HG03354 (cell line): ENCODE results near the gene LRRC58.

Experiments
- ATAC-seq: cut with Tn5 transposase; IDR thresholded peaks from one replicate; pipeline ENCODE4 v1.9.1; 2021; ENCODE audit warnings: mild to moderate bottlenecking; ENCODE audit not compliant: unreplicated experiment, poor library complexity, severe bottlenecking

The LRRC58 gene

DNA sequence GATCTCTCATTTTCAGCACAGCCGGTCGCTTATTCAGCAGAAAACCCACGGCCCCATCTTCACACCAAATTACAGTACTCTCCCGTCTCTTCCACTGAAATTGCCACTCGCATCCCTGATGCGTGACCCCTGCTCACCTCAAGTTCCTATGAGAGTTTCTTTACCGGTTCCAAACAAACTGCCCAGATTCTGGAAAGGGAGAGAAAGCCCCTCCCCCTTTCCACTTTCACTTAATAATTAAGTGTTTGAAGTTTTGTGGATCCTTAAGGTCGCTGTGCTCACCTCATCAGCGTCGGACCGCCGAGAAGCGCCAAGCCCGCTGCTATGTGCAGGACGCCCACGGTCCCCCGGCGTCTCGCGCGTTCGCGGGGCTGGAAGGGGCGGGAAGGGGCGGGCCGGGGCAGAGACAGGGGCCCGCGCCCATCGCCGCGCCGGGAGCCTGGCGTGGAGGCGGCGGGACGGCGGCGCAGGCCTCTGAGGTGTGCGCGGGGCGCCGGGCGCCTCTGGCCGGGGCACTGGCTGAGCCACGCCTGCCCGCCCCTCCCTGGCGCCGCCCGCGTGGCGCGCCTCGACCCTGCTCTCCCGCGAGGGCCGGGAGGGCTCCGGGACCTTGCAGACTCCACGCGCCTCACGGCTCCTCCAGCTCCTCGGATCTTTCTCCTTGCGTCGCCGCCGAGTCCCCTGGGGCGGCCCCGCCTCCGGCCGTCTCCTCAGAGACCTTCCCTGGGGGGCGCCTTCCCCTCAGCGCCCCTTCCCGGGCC lies 64.2 kb downstream of the LRRC58 start, which contains the start of gene GPR156:
GPR156 (minus strand) TSS at position 476 of the 761 bp plus-strand sequence. CDS start 41,124 bp downstream, outside the sequence.
- no peak for ATAC-seq

DNA sequence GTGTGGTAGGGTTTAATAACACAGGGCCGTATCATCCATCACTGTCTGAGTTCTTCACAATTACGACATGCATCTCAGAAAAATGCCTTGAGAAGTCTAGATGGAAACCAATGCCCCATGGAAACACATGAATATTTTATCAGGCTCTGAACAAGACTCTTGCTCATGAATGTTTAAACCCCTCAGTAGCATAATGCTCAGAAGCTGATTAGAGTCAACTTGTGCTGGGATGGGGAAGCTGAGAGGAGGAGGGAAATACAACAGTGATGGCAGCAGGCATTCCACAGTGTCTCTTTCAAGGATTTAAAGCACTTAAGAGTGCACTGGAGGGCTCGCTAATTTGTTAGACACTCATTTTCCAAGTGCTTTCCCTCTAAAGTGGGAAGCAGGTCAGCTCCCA lies 67.9 kb downstream of the LRRC58 start:
- ATAC-seq: no peak

DNA sequence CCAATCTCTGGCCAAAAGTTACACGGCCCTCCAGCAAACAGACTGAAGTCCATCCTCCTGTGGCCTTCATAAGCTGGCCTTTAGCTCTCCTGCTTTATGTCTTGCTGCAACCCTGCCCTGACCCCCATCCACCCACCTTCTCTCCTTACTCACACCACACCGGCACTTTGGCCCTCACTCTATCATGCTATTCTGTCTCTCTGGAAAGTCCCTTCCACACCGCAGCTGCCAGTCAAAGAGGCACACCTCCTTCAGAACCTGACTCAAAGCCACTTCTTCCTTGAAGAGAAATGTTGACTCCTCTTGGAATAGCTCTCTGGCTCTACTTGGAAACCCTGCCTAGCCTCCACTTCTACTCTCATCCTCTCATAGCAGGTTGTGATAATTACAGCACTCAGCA lies 68.6 kb downstream of the LRRC58 start:
- ATAC-seq: no peak

DNA sequence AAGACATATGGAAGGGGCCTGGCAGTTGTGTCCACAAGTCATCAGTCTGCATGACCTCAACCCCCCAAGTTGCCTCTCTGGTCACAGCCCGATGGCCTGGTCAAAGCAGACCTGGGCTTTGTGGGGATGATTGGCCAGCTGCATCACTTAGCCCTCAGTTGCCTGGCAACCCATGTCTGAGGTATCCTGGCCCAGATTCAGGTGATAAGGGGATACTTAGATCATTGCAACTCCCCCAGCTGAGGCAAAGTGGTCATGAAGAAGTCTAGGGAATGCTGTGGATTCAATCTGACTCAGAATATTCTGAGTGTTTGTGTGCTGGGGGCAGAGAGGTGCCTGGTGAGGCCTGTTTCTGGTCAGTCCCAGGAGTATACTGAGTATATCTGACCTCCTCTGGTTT lies 69.1 kb downstream of the LRRC58 start:
- ATAC-seq: no peak

DNA sequence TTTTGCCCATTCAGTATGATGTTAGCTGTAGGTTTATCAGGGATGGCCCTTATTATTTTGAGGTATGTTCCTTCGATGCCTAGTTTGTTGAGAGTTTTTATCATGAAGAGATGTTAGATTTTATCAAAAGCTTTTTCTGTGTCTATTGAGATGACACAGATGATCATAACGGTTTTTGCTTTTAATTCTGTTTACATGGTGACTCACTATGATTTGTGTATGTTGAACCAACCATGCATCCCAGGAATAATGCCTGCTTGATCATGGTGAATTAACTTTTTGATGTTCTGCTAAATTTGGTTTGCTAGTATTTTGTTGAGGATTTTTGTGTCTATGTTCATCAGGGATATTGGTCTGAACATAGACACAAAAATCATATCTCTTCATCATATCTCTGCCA lies 72.4 kb downstream of the LRRC58 start:
- no peak for ATAC-seq

DNA sequence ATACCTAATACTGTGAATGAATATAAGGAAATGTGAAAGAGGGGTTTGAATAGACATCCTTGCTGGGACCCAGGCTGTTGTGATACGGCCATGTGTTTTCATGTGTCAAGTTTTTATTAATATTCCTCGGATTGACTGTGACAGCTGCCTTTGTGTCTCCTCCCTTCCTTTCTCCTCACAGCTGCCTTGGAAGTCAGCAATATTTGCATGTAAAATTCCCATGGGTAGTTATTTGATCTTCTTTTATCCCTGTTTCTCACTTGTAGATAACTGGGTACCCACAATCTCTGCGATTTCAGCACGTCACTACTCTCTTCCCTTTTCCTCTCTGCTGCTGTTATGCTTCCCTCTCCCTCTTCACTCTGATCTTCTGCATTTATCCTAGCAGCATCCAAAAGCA lies 73.5 kb downstream of the LRRC58 start:
- ATAC-seq: no peak

DNA sequence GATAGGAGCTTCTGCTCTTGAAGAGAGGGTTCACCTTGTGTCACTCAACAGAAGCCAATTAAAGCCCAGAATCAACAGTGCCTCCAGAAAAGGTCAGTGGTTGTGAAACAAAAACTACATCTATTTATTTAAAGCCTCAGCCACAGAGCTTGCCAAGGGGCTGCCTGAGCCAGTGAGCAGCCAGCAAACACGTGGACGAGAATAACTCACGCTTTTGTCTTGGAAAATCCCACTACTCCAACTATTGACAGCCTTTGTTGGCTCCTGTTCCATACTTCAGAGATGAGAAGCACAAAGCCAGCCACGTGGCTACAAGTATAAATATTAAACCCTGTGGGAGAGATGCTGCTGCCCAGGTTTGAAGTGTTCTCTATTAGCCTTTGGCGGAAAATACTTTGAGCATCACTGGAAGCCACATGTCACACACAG lies 74.4 kb downstream of the LRRC58 start:
- no peak for ATAC-seq
